ENCODE data around the gene GATAD2A. TPM values are rescaled to one million over a fixed set of nuclear protein-coding genes. Genes with fewer than 3 reads are reported as not detected.

The GATAD2A gene
- total RNA-seq, 1 donor from 2014 or later = 150 TPM

- Mint-ChIP-seq H3K9me3 (no peaks in the 10 kb centered on the region), H3K27ac (ENCODE audit: unreplicated experiment) (no peak overlapping the region), H3K36me3 (ENCODE audit: low read depth) (peaks cover 8% of the 10 kb centered on the region), H3K4me3 (no peak overlapping the region), H3K4me1 (peaks cover 32% of the 10 kb centered on the region), H3K27me3 (ENCODE audit: low read depth) (no peaks in the 10 kb centered on the region)
- DNase-seq (ENCODE audit: low read depth, low spot score) = no peak
- TF ChIP-seq CTCF (conservative IDR thresholded peaks at IDR 0.05) = no peak
Observed at GRCh38 chr19:19524053-19524452, 118.6 kb downstream of the GATAD2A start.

DNA sequence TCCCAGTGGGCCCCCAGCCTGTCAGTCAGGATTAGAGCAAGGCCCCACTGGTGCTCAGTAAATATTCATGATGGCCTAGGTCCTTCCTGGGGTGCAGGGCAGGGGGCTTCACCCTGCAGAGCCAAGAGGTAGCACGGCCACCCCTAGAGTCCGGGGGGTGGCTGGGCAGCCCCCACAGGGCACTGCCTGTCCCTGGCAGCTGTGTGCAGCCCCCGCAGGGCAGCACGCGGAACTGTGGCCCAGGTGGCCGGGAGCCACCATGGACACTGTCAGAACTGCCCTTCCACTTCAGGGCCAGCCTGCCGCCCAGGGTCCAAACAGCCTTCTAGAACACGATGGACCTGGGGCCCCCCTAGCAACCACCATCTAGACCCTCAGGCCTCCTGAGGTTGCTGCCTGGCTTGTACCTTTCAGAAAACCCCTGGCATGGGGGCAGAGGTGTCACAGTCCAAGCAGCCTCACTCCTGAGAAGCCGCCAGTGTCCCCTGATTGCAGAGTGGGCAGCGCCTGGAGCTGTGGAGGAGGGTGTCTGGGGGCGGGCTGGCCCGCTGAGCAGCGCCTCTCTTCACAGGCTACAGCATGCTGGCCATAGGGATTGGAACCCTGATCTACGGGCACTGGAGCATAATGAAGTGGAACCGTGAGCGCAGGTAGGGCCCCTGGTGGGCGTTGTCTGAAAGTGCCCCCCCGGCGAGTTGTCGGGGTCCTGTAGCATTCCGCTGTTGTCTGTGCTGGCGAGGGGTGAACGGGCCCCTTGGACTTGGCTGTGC, 120.3 kb downstream of the GATAD2A start:
- Mint-ChIP-seq H3K9me3 (no peaks in the 10 kb centered on the region), H3K36me3 (ENCODE audit: low read depth) (peaks cover 3% of the 10 kb centered on the region), H3K4me1 (peaks cover 43% of the 10 kb centered on the region), H3K4me3 (peak overlapping the region; percentile 68), H3K27ac (ENCODE audit: unreplicated experiment) (peak overlapping the region; percentile 50), H3K27me3 (ENCODE audit: low read depth) (no peaks in the 10 kb centered on the region)
- no peak for DNase-seq (ENCODE audit: low read depth, low spot score)
- TF ChIP-seq CTCF (conservative IDR thresholded peaks at IDR 0.05) = no peak

- no peak for DNase-seq (ENCODE audit: low read depth, low spot score)
- Mint-ChIP-seq H3K4me3 (peak overlapping the region; percentile 68), H3K27ac (ENCODE audit: unreplicated experiment) (peak overlapping the region; percentile 92), H3K9me3 (no peaks in the 10 kb centered on the region), H3K36me3 (ENCODE audit: low read depth) (no peaks in the 10 kb centered on the region), H3K27me3 (ENCODE audit: low read depth) (peaks cover 3% of the 10 kb centered on the region), H3K4me1 (peaks cover 46% of the 10 kb centered on the region)
- no peak for TF ChIP-seq CTCF (conservative IDR thresholded peaks at IDR 0.05)
Observed at GRCh38 chr19:19526581-19527370, 121.3 kb downstream of the GATAD2A start.

DNA sequence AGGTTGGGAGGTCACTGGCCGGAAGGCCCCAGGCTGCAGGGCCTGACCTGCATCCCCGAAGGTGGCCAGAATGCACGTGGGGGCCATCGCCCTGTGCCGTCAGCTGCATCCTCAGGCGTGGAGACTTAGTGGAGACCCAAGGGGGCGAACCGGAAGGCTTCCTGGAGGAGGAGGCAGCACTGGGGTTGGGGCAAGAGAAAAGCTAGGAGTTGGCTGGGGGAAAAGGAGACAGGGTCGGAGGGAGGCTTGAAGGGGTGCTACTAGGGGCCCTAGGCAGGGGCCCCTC, 121.8 kb downstream of the GATAD2A start:
- Mint-ChIP-seq H3K36me3 (ENCODE audit: low read depth) (peaks cover 3% of the 10 kb centered on the region), H3K4me1 (peaks cover 51% of the 10 kb centered on the region), H3K27me3 (ENCODE audit: low read depth) (peaks cover 3% of the 10 kb centered on the region), H3K27ac (ENCODE audit: unreplicated experiment) (peak overlapping the region; percentile 27), H3K9me3 (no peaks in the 10 kb centered on the region), H3K4me3 (no peak overlapping the region)
- no peak for TF ChIP-seq CTCF (conservative IDR thresholded peaks at IDR 0.05)
- DNase-seq (ENCODE audit: low read depth, low spot score) = no peak

DNA sequence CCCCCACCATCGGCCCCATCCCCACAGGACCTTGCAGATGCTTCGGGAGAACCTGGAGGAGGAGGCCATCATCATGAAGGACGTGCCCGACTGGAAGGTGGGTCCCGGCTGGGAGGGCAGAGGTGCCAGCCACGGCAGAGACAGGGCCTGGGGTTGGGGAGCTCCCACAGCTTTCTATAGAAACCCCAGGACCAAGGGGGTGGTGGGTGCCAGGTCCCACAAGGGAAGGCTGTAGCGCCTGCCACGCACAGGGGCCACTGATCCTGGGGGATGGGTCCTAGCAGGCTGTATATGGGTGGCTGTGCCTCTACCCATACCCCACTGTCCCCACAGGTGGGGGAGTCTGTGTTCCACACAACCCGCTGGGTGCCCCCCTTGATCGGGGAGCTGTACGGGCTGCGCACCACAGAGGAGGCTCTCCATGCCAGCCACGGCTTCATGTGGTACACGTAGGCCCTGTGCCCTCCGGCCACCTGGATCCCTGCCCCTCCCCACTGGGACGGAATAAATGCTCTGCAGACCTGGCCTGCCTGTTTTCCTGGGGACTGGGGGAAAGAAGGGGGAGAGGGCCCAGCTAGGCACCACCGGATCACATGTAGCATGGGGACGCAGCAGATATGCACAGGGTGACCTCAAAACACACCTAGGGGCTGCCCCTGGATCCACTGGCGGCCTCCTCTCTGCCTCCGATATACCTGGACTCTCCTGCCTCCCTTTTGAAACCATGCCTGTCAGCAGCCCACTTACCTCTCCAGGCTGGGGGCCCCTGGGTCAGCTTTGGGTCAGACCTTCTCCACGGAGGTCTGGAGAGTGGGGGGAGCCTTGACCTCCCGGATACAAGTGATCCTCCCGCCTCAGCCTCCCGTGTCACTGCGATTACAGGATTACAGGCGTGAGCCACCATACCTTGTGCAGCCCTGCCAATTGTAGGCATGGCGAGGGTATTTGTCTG, 122.5 kb downstream of the GATAD2A start:
- Mint-ChIP-seq H3K36me3 (ENCODE audit: low read depth) (peaks cover 3% of the 10 kb centered on the region), H3K9me3 (no peaks in the 10 kb centered on the region), H3K27me3 (ENCODE audit: low read depth) (peaks cover 3% of the 10 kb centered on the region), H3K4me1 (peaks cover 46% of the 10 kb centered on the region), H3K4me3 (no peak overlapping the region), H3K27ac (ENCODE audit: unreplicated experiment) (no peak overlapping the region)
- no peak for DNase-seq (ENCODE audit: low read depth, low spot score)
- no peak for TF ChIP-seq CTCF (conservative IDR thresholded peaks at IDR 0.05)

Measured in neural crest cell (in vitro differentiated cells).